IMR-90 (cell line): ENCODE data around the gene ALDH1A1. TPM values are rescaled to one million over a fixed set of nuclear protein-coding genes. Genes with fewer than 3 reads are reported as not detected.

Experiments used
- ATAC-seq: fragments of 200-7000 bp; cut with Tn5 transposase; 2 replicates; pipeline ENCODE4 v1.9.1; 2020; ENCODE audit warnings: low read depth, mild to moderate bottlenecking, moderate library complexity
- BruUV-seq: library from RNA; stranded (reverse); fragments of 400-500 nt; replicated peaks from 2 replicates; lab custom pipeline; 2021; lab: Mats Ljungman, UMichigan
- CTCF ChIA-PET: fragments of 300-600 bp; formaldehyde crosslinking; extraction: SDS; loops from one replicate; lab custom pipeline; 2021; ENCODE audit warnings: antibody characterized with exemption; lab: Yijun Ruan, JAX
- POLR2A ChIA-PET: fragments of 300-600 bp; sonication (Branson Sonifier 250); formaldehyde crosslinking; loops from one replicate; lab custom pipeline; 2022; ENCODE audit warnings: antibody characterized with exemption; ENCODE audit not compliant: unreplicated experiment; lab: Charles Lee
- DNase-seq: peaks from one replicate; pipeline ENCODE4 v3.0.0; 2013
- H2AFZ ChIP-seq: replicated peaks from 2 replicates; pipeline ENCODE3; 2013; ENCODE audit warnings: low read length, mild to moderate bottlenecking; ENCODE audit not compliant: poor library complexity
- H2AK5ac ChIP-seq: 2 replicates; pipeline ENCODE4 v1.6.1; 2013; ENCODE audit warnings: low read depth, low read length, inconsistent platforms
- H2AK9ac ChIP-seq: replicated peaks from 2 replicates; pipeline ENCODE3; 2013; ENCODE audit warnings: mild to moderate bottlenecking, low read depth, low read length, moderate library complexity; ENCODE audit not compliant: poor library complexity
- H2BK120ac ChIP-seq: 2 replicates; pipeline ENCODE4 v1.6.1; 2013; ENCODE audit warnings: low read depth, low read length, inconsistent platforms
- H2BK15ac ChIP-seq: 3 replicates; pipeline ENCODE4 v1.6.1; 2013; ENCODE audit warnings: low read depth, low read length, inconsistent platforms
- H2BK20ac ChIP-seq: 2 replicates; pipeline ENCODE4 v1.6.1; 2013; ENCODE audit warnings: low read depth, mild to moderate bottlenecking, inconsistent platforms, low read length, moderate library complexity
- H2BK5ac ChIP-seq: 2 replicates; pipeline ENCODE4 v1.6.1; 2013; ENCODE audit warnings: mild to moderate bottlenecking, low read depth, low read length, inconsistent platforms; ENCODE audit not compliant: poor library complexity, severe bottlenecking
- H3K14ac ChIP-seq: replicated peaks from 2 replicates; pipeline ENCODE4 v1.6.1; 2013; ENCODE audit warnings: low read depth, low read length, inconsistent platforms
- H3K18ac ChIP-seq: 2 replicates; pipeline ENCODE4 v1.6.1; 2013; ENCODE audit warnings: low read depth, low read length, control low read depth
- H3K23ac ChIP-seq: 2 replicates; pipeline ENCODE4 v1.6.1; 2013; ENCODE audit warnings: low read depth, low read length, inconsistent platforms
- H3K27ac ChIP-seq: 2 replicates; pipeline ENCODE4 v1.5.1; 2013; ENCODE audit warnings: mild to moderate bottlenecking, control low read depth, low read length; ENCODE audit not compliant: insufficient read depth
- H3K27me3 ChIP-seq: 2 replicates; pipeline ENCODE4 v1.6.1; 2013; ENCODE audit warnings: low read length; ENCODE audit not compliant: control insufficient read depth, insufficient read depth
- H3K36me3 ChIP-seq: 2 replicates; pipeline ENCODE4 v1.6.1; 2013; ENCODE audit warnings: low read length, mixed read lengths; ENCODE audit not compliant: control insufficient read depth, insufficient read depth
- H3K4ac ChIP-seq: 2 replicates; pipeline ENCODE4 v1.6.1; 2013; ENCODE audit warnings: low read depth, low read length, inconsistent platforms
- H3K4me1 ChIP-seq: 2 replicates; pipeline ENCODE4 v1.6.1; 2013; ENCODE audit warnings: low read length, mixed read lengths; ENCODE audit not compliant: control insufficient read depth, insufficient read depth
- H3K4me2 ChIP-seq: 2 replicates; pipeline ENCODE4 v1.6.1; 2013; ENCODE audit warnings: low read depth, mild to moderate bottlenecking, control low read depth, low read length, moderate library complexity
- H3K4me3 ChIP-seq: 2 replicates; pipeline ENCODE4 v1.5.1; 2013; ENCODE audit warnings: low read depth, mild to moderate bottlenecking, control low read depth, low read length, moderate library complexity; ENCODE audit not compliant: insufficient read depth
- H3K56ac ChIP-seq: 2 replicates; pipeline ENCODE4 v1.6.1; 2013; ENCODE audit warnings: low read length, inconsistent platforms; ENCODE audit not compliant: insufficient read depth; ENCODE audit errors: extremely low read depth
- H3K79me1 ChIP-seq, 2 experiments: 2 replicates each; pipeline ENCODE4 v1.6.1; 2013; ENCODE audit warnings: low read length in 2 of 2, inconsistent platforms in 1 of 2, low read depth in 1 of 2
- H3K9ac ChIP-seq: 2 replicates; pipeline ENCODE4 v1.6.1; 2013; ENCODE audit warnings: low read depth, low read length, control low read depth
- H3K9me1 ChIP-seq: 2 replicates; pipeline ENCODE4 v1.6.1; 2013; ENCODE audit warnings: low read length, inconsistent platforms; ENCODE audit not compliant: insufficient read depth
- H3K9me3 ChIP-seq: 2 replicates; pipeline ENCODE4 v1.6.1; 2013; ENCODE audit warnings: low read length; ENCODE audit not compliant: control insufficient read depth, insufficient read depth
- H4K20me1 ChIP-seq: 2 replicates; pipeline ENCODE4 v1.6.1; 2013; ENCODE audit warnings: low read length, inconsistent platforms; ENCODE audit not compliant: insufficient read depth
- H4K5ac ChIP-seq: 2 replicates; pipeline ENCODE4 v1.6.1; 2013; ENCODE audit warnings: mild to moderate bottlenecking, low read depth, low read length, control low read depth
- H4K8ac ChIP-seq, 2 experiments: 2 replicates each; pipeline ENCODE4 v1.6.1; 2013; ENCODE audit warnings: low read depth in 2 of 2, low read length in 2 of 2, control low read depth in 1 of 2, inconsistent platforms in 1 of 2
- H4K91ac ChIP-seq: 2 replicates; pipeline ENCODE4 v1.6.1; 2013; ENCODE audit warnings: low read depth, low read length, inconsistent platforms; ENCODE audit not compliant: insufficient read depth
- BHLHE40 ChIP-seq: fragments of 150-350 bp; IDR thresholded peaks from 2 replicates; pipeline ENCODE4 v1.6.1; 2016; ENCODE audit warnings: mild to moderate bottlenecking, low read depth, low read length
- CEBPB ChIP-seq: IDR thresholded peaks from 2 replicates; pipeline ENCODE4 v1.6.1; 2012; ENCODE audit warnings: low read depth, low read length, improper control_type of control experiment
- CHD1 ChIP-seq: IDR thresholded peaks from 2 replicates; pipeline ENCODE4 v1.6.1; 2012; ENCODE audit warnings: low read depth, low read length, improper control_type of control experiment
- MAFK ChIP-seq: IDR thresholded peaks from 2 replicates; pipeline ENCODE4 v1.6.1; 2012; ENCODE audit warnings: low read depth, low read length, improper control_type of control experiment
- MAZ ChIP-seq: IDR thresholded peaks from 2 replicates; pipeline ENCODE4 v1.6.1; 2012; ENCODE audit warnings: low read depth, mild to moderate bottlenecking, low read length, improper control_type of control experiment, moderate library complexity, borderline replicate concordance
- POLR2A ChIP-seq: IDR thresholded peaks from 2 replicates; pipeline ENCODE4 v1.6.1; 2012; ENCODE audit warnings: mild to moderate bottlenecking, low read depth, low read length
- RAD21 ChIP-seq: IDR thresholded peaks from 2 replicates; pipeline ENCODE4 v1.6.1; 2012; ENCODE audit warnings: low read length, improper control_type of control experiment
- RCOR1 ChIP-seq: IDR thresholded peaks from 2 replicates; pipeline ENCODE4 v1.6.1; 2012; ENCODE audit warnings: mild to moderate bottlenecking, low read length, improper control_type of control experiment; ENCODE audit not compliant: insufficient replicate concordance
- RFX5 ChIP-seq: IDR thresholded peaks from 2 replicates; pipeline ENCODE4 v1.8.0; 2012; ENCODE audit warnings: low read depth, mild to moderate bottlenecking, low read length, moderate library complexity
- SMC3 ChIP-seq: fragments of 150-350 bp; IDR thresholded peaks from 2 replicates; pipeline ENCODE4 v1.6.1; 2016; ENCODE audit warnings: low read depth, mild to moderate bottlenecking, antibody characterized with exemption, low read length, moderate library complexity
- WGBS, 2 experiments: methylation state at CpG; one replicate each; pipeline versions ENCODE4 v1.1.5 to v1.1.7; 2013; ENCODE audit warnings: missing lambda C conversion rate in 2 of 2; ENCODE audit not compliant: insufficient read length in 1 of 2; ENCODE audit errors: extremely low coverage in 2 of 2; 5-methylcytosine and 5-hydroxymethylcytosine counted together
- dilution Hi-C: fragments of 300-500 bp; cut with HindIII; formaldehyde crosslinking; loops from one replicate; pipeline ENCODE4 v1.14.3; 2018; ENCODE audit warnings: low sequenced_read_pairs; ENCODE audit not compliant: unreplicated experiment
- in situ Hi-C: fragments of 300-500 bp; cut with MboI; formaldehyde crosslinking; loops from 3 replicates; pipeline ENCODE4 v1.14.3; 2019; ENCODE audit warnings: low sequenced_read_pairs, inconsistent platforms, mixed read lengths
- intact Hi-C: fragments of 100-400 bp; cut with micrococcal nuclease; formaldehyde crosslinking; loops from 2 replicates; pipeline ENCODE4 v1.10.0; 2022
- polyA plus RNA-seq, 3 experiments: library from polyadenylated mRNA; depleted of rRNA; stranded (reverse); fragments of >200 nt; gene quantifications; 2 replicates each; pipeline ENCODE4 v1.2.3, GENCODE V29; 2012; ENCODE audit warnings: low replicate concordance in 1 of 3
- total RNA-seq: library from RNA; depleted of rRNA; stranded (reverse); fragments of >200 nt; gene quantifications from 2 replicates; pipeline ENCODE4 v1.2.3, GENCODE V29; 2012
- TF ChIP-seq, protein P1 (sequence below): fragments of 150-350 bp; IDR thresholded peaks from 2 replicates; pipeline ENCODE4 v1.6.1; 2016; ENCODE audit warnings: low read depth, mild to moderate bottlenecking, low read length, moderate library complexity, borderline replicate concordance
- TF ChIP-seq, protein P2 (sequence below): fragments of 150-350 bp; IDR thresholded peaks from 2 replicates; pipeline ENCODE4 v1.6.1; 2017; ENCODE audit warnings: mild to moderate bottlenecking, antibody characterized with exemption, low read length, low read depth

Gene ALDH1A1
- total and polyA plus RNA-seq, 2 of the 4 experiments (the other 2 are of a cell fraction): not detected

DNA sequence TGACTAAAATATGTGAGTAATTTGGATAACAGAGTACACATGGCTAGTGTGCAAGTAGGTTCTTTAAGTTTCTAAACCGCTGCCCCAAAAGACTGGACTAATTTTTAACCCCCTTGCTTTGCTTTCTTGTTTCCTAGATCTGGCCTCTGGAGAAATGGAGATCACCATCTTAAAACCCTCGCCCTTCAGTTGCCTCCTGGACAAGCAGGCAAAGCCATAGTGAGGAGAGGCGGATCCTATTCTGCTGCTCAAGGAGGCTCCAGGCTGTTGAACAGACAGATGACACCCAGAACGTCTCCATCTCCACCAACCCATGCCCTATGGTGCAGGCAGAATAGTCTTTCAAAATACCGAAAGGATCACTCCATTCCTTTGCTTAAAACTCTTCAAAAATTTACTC, 28.6 kb upstream of the ALDH1A1 start:
- POLR2A ChIA-PET: no interaction called here
- Histone ChIP-seq H3K4ac (no peak overlapping the region), H3K4me3 (no peak overlapping the region), H4K8ac (no peak overlapping the region), H3K4me2 (no peak overlapping the region), H3K36me3 (no peaks in the 10 kb centered on the region), H3K4me1 (no peaks in the 10 kb centered on the region), H2AK5ac (no peak overlapping the region), H2BK20ac (no peak overlapping the region), H3K23ac (no peak overlapping the region), H3K14ac (no peak overlapping the region), H3K27me3 (no peaks in the 10 kb centered on the region; the same call in 1 of the 2 replicates), H4K5ac (no peak overlapping the region), H3K18ac (no peak overlapping the region), H3K9me3 (no peaks in the 10 kb centered on the region), H2AFZ (no peak overlapping the region), H3K9ac (no peak overlapping the region), H4K91ac (no peak overlapping the region), H2BK120ac (no peak overlapping the region), H4K20me1 (no peaks in the 10 kb centered on the region), H2BK5ac (no peak overlapping the region), H3K27ac (no peak overlapping the region), H3K56ac (no peak overlapping the region), H2AK9ac (no peak overlapping the region), H3K9me1 (no peaks in the 10 kb centered on the region), H2BK15ac (no peak overlapping the region), H3K79me1 (no peaks in the 10 kb centered on the region)
- CTCF ChIA-PET: no interaction called here
- ATAC-seq: no peak
- DNase-seq: no peak
- dilution Hi-C loops: no loop called here
- no CpG with 5 or more reads among the region's 5 CpGs for WGBS, 2 experiments
- intact Hi-C loops: loop anchor here (10.0 kb wide), 1 partner anchor 747 kb away; no protein-coding TSS in a partner anchor
- TF ChIP-seq RAD21 (no peak), MAZ (no peak), BHLHE40 (no peak), RFX5 (no peak), CHD1 (no peak), SMC3 (no peak), POLR2A (no peak), MAFK (no peak), CEBPB (no peak), RCOR1 (no peak)
- TF ChIP-seq, protein P1, sequence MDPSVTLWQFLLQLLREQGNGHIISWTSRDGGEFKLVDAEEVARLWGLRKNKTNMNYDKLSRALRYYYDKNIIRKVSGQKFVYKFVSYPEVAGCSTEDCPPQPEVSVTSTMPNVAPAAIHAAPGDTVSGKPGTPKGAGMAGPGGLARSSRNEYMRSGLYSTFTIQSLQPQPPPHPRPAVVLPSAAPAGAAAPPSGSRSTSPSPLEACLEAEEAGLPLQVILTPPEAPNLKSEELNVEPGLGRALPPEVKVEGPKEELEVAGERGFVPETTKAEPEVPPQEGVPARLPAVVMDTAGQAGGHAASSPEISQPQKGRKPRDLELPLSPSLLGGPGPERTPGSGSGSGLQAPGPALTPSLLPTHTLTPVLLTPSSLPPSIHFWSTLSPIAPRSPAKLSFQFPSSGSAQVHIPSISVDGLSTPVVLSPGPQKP: no peak
- TF ChIP-seq, protein P2, sequence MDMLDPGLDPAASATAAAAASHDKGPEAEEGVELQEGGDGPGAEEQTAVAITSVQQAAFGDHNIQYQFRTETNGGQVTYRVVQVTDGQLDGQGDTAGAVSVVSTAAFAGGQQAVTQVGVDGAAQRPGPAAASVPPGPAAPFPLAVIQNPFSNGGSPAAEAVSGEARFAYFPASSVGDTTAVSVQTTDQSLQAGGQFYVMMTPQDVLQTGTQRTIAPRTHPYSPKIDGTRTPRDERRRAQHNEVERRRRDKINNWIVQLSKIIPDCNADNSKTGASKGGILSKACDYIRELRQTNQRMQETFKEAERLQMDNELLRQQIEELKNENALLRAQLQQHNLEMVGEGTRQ: no peak
- in situ Hi-C loops: no loop called here
- BruUV-seq: no TSS peak
